Suppressor macrophage treated with lipopolysaccharide for 1 hour (primary cell): ENCODE measurements around the gene MCCC1.
A peak's percentile ranks its signal among the peaks of the same experiment; 100 is the strongest.
"Not testable (repeated sequence)": the region's sequence is repeated elsewhere in the genome, so short reads cannot be mapped to it uniquely, and the experiment has no call there.

Experiments used
- DNase-seq, 3 donors: peaks; one replicate each; pipeline ENCODE4 v3.0.0-alpha.2; 2020 to 2022

MCCC1 gene

GRCh38 chr3:183038757-183039156, 60.5 kb downstream of the MCCC1 start:
- peak in 1 of 3 donors; percentile 15 for DNase-seq

GRCh38 chr3:183038221-183038620, 61.1 kb downstream of the MCCC1 start:
- DNase-seq, result no peak

- DNase-seq, result no peak
Observed at GRCh38 chr3:183033746-183034145, 65.5 kb downstream of the MCCC1 start.

- no peak for DNase-seq
Observed at GRCh38 chr3:183032880-183033555, 66.3 kb downstream of the MCCC1 start.

GRCh38 chr3:183031826-183032225, 67.5 kb downstream of the MCCC1 start:
- no peak for DNase-seq

DNA sequence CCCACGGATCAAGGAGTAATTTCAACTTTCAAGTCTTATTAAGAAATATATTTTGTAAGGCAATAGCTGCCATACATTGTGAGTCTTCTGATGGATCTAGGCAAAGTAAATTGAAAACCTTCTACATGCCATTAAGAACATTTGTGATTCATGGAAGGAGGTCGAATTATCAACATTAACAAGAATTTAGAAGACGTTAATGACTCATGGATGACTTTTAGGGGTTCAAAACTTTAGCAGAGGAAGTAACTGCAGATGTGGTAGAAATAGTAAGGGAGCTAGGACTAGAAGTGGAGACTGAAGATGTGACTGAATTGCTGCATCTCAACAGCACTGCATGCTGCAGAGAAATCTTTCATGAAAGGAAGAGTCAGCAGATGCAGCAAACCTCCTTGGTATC, 70.9 kb downstream of the MCCC1 start:
- DNase-seq, result no peak

- no peak for DNase-seq
Observed at GRCh38 chr3:183027276-183027675, 72.0 kb downstream of the MCCC1 start.

- no peak for DNase-seq
Observed at GRCh38 chr3:183022936-183023516, 76.3 kb downstream of the MCCC1 start.

DNA sequence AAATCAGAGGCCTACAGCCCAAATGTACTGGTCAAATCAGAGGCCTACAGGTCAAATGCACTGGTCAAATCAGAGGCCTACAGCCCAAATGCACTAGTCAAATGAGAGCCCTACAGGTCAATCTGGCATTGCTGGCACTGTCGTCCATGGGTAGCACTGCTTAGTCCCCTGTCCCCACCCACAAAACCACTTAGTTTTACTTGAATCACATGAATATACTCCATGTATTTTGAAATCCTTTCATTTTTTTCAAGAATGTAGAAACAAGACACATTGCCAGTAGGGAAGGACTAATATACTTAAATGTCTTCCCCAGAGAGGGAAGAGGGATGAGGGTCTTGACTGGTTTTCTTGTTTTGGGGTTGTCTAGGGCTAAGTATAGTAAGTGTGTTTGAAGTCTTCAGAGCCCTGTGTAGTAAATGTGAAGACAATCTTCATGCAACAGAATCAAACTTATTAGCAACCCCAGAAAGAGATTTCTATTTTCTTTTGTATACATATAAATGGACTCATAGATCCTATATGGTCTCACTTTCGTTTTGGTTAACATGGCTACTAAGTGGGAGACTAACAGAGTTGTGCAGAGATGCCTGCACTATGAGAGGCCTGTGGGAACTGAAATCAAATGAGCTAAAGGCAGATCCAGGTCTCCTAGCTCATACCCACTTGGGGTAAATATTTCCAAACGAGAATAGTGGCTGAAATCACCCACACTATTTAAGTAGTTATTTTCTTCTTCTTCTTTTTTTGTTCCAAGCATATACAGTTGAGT, 80.7 kb downstream of the MCCC1 start:
- DNase-seq, result no peak

GRCh38 chr3:183015185-183015584, 84.1 kb downstream of the MCCC1 start:
- DNase-seq, result no peak

DNA sequence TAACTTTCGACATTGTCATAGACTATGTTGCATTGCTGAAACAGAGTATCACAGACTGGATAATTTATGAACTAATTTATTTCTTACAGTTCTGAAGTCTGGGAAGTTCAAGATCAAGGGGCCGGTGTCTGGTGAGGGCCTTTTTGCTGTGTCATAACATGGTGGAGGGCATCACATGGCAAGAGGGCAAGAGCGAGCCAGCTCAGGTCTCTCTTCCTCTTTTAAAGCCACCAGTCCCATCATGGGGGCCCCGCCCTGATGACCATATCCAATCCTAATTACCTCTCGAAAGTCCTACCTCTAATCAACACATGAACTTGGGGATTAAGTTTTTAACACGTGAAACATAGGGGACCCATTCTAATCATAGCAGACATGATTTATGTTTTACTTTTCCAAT, 85.4 kb downstream of the MCCC1 start:
- peak in 1 of 3 donors; percentile 12 for DNase-seq

DNA sequence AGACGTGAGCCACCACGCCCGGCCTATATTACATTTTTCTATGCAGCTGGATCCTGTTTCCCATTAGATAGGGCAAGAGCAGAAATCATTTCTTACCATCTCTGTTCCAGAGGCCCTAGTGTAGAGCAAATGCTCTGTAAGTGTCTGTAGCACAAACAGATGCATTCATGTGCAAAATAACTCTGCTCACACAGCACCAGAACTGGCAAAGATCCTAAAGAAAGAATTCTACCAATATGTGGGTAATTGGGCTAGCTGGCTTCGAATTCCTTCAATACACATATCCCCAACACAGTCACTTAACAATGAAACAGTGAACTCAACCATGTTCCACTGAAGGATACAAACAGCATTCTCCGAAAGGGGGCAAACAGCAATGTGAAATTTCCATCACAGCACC, 86.2 kb downstream of the MCCC1 start:
- no peak for DNase-seq

DNA sequence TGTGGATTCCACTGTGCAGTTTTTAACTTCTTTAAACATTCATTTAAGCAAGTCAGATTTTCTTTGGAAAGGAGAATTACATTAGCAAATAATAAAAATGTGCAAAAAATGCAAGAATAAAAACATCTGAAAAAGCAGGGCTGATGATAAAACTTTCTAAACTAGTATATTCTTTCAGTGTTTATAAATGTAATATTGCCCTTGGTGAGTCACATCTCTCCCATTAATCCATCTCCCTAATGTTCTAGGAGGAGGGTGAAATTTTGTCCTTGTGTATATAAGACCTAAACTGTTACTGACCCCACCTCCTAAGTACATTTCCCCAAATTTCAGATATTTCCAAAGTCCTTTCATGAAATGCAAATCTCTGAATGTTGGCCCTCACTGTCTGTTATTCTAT, 90.5 kb downstream of the MCCC1 start:
- DNase-seq, result no peak

- no peak for DNase-seq
Observed at GRCh38 chr3:183008303-183008702, 91.0 kb downstream of the MCCC1 start.

DNA sequence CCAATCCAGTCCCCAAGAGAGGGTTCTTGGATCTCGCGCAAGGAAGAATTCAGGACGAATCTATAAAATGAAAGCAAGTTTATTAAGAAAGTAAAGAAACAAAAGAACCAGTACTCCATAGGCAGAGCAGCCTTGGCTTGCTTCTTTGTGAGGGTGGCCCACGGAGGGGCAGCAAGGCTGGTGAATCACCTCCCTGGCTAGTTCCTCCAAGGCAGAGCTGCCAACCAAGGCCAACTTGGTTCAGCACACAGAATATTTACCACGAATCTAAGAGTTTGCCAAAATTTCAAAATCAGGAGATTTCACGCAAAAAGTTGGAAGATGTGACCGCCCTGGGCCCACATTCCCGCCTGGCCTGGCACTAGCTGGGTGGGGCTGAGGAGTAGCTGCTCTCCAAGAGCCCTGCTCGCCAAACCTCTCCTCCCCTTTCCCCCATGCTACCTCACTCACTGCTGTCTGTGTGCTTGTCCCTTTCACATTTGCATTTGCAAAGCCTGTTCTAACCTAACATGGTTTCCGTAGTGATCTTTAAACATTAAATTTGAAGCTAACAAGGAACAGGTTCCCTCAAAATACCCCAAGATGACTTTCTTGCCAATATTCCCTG, 92.8 kb downstream of the MCCC1 start:
- no peak for DNase-seq

DNA sequence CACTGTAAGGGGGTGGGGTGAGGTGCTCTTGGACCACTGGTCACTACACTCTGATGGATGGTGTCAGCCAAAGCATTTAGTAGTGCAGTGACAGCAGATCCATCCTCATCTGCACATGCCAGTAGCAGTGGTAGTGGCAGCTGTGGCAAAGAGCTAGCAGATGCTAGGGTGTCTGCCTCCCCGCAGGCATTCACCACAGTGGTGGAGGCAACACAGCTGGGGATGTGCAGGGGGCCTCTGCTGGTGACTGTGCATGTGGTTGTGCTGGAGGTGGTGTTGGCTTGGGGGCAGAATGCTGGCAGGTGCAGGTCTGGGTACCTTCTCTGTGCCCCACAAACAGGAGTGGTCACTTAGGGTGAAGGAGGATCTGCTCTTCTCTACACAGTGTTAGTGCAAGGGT, 99.5 kb downstream of the MCCC1 start:
- DNase-seq, result no peak

DNA sequence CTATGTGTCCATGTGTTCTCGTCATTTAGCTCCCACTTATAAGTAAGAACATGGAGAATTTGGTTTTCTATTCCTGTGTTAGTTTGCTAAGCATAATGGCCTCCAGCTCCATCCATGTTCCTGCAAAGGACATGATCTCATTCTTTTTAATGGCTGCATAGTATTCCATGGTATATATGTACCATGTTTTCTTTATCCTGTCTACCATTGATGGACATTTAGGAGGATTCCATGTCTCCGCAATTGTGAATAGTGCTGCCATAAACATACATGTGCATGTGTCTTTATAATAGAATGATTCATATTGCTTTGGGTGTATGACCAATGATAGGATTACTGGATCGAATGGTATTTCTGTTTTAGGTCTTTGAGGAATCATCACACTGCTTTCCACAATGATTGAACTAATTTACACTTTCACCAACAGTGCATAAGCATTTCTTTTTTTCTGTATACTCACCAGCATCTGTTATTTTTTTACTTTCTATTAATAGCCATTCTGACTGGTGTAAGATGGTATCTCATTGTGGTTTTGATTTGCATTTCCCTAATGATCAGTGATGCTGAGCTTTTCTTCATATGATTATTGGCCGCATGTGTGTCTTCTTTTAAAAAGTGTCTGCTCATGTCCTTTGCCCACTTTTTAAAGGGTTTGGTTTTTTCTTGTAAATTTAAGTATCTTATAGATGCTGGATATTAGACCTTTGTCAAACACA, 105.7 kb downstream of the MCCC1 start:
- not testable (repeated sequence) for DNase-seq

DNA sequence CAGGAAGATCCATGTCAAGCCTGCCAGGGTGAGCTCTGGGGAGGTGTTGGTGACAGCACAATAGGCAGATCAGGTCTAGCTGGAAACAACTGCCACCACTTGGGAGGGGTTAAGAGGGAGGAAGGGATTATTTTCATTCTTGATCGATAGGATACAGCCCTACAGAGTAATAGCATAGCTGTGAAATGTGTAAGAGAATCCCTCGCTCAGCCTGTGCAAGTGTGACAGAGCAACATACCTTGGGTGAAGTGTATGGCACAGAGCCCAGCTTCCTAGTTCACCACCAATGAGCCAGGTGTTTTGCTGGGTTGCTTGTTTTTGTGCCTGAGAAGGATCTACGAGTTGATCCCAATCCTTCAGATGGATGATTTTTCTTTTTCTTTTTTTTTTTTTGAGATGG, 109.7 kb downstream of the MCCC1 start:
- no peak for DNase-seq

DNA sequence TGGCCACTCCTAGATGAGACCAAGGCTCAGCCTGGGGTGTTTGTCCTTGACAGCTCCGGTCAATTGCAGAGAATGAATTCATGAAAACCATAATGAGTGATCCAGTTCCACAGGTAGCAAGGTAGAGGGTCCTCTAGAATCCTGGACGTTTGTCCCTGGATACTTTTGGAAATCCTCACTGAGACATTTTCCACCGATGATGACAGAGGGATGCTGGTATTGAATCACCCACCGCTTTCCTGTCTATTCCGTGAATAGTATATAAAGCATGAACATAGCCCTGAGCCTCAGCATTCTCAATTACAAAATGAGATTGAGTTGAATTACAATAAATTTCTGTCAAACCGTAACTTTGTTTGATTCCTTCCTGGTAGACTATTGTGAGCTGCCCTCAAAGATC, 113.3 kb downstream of the MCCC1 start:
- DNase-seq, result no peak

GRCh38 chr3:182983876-182984275, 115.4 kb downstream of the MCCC1 start:
- no peak for DNase-seq

GRCh38 chr3:182981038-182981380, 118.3 kb downstream of the MCCC1 start:
- no peak for DNase-seq

- DNase-seq, result peak; percentile 93 to 97 (median 95)
Observed at GRCh38 chr3:182980204-182981037, 118.9 kb downstream of the MCCC1 start, which contains the start of gene DCUN1D1. DCUN1D1 (minus strand) TSS chr3:182980538; CDS start chr3:182980489, 49 bp downstream.
